Testis (tissue), 2 donors: Measurements from ENCODE around the gene RUVBL1.

Source experiments
- POLR2A ChIP-seq: fragments of 450-650 bp; IDR thresholded peaks from one replicate; pipeline ENCODE4 v1.6.1; 2017; ENCODE audit warnings: antibody characterized with exemption, mild to moderate bottlenecking, moderate library complexity
- TF ChIP-seq, protein P1 (sequence below), 3 experiments: fragments of 450-650 bp in 2 of 3; fragments of 200-600 bp in 1 of 3; sonication (generic) in 1 of 3; IDR thresholded peaks; one replicate each; pipeline ENCODE4 v1.5.1; 2016 to 2019; ENCODE audit warnings: antibody characterized with exemption in 3 of 3, mild to moderate bottlenecking in 2 of 3, moderate library complexity in 1 of 3

DNA sequence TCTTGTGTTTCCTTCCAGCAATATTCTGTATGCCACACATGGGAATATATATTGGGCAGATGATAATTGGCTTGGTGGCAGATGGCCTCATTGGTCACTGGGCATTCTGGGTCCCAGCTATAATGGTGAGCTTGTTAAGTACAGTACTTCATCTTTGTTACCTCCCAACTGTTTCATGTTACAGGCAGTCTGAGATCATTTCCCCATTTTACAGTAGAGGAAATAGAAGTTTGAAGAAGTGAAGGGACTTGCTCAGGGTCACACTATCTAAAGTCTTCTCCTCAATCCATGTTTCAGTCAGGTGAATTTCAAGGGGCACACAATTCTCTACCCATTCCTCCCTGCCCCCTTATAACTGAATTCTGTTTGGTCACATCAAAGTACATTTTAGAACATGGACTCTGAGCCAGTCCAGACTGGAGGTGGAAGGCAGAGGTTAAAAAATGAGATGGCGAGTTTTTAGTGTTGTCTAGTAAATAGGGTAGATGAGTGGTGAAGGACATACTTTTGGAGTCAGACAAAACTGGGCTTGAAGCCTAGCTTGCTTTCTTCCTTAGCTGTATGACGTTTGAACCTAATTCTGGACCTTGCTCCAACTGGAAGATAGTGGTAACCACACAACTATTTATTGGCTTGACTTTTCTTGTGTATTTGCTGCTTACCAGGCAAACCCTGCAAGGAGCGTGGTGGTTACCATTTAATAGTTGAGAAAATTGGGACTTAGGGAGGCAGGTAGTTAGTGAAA is 32.2 kb upstream of the RUVBL1 start:
- TF ChIP-seq, protein P1, sequence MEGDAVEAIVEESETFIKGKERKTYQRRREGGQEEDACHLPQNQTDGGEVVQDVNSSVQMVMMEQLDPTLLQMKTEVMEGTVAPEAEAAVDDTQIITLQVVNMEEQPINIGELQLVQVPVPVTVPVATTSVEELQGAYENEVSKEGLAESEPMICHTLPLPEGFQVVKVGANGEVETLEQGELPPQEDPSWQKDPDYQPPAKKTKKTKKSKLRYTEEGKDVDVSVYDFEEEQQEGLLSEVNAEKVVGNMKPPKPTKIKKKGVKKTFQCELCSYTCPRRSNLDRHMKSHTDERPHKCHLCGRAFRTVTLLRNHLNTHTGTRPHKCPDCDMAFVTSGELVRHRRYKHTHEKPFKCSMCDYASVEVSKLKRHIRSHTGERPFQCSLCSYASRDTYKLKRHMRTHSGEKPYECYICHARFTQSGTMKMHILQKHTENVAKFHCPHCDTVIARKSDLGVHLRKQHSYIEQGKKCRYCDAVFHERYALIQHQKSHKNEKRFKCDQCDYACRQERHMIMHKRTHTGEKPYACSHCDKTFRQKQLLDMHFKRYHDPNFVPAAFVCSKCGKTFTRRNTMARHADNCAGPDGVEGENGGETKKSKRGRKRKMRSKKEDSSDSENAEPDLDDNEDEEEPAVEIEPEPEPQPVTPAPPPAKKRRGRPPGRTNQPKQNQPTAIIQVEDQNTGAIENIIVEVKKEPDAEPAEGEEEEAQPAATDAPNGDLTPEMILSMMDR (IDR thresholded peaks at IDR 0.05): no peak
- no peak for TF ChIP-seq POLR2A
